Measurements from ENCODE around the gene ZNF668.

- TF ChIP-seq POLR2A (IDR thresholded peaks at IDR 0.05) (no peak), CTCF (IDR thresholded peaks at IDR 0.05) (no peak)
Observed at GRCh38 chr16:31050280-31051030, 23.6 kb downstream of the ZNF668 start.
